Gastrocnemius medialis (tissue), 4 donors: ENCODE data around the gene PLCH1. TPM values are rescaled to one million over a fixed set of nuclear protein-coding genes. Genes with fewer than 3 reads are reported as not detected.
"Not testable (repeated sequence)": the region's sequence is repeated elsewhere in the genome, so short reads cannot be mapped to it uniquely, and the experiment has no call there.

ENCODE experiments used
- ATAC-seq, 2 donors: fragments of 150-250 bp; one replicate each; pipeline ENCODE4 v1.9.1; 2016
- DNase-seq, 2 donors: peaks; one replicate each; pipeline ENCODE4 v3.0.0-alpha.2; 2019
- H3K27ac ChIP-seq, 4 donors: fragments of 200-600 bp; sonication (generic); 1 replicate in 1 of 4; 2 replicates in 3 of 4; pipeline ENCODE4 v1.5.1; 2016 to 2018; ENCODE audit warnings: mild to moderate bottlenecking in 2 of 4, moderate library complexity in 1 of 4
- H3K27me3 ChIP-seq, 3 donors: fragments of 200-600 bp; sonication (generic) in 2 of 3; 1 replicate in 1 of 3; 2 replicates in 2 of 3; pipeline versions ENCODE4 v1.5.1 to v1.6.0; 2016 to 2019; ENCODE audit warnings: mild to moderate bottlenecking in 1 of 3, moderate library complexity in 1 of 3
- H3K36me3 ChIP-seq, 2 donors: fragments of 200-600 bp; sonication (generic) in 1 of 2; one replicate each; pipeline ENCODE4 v1.5.1; 2017 to 2018
- H3K4me1 ChIP-seq, 2 donors: fragments of 200-600 bp; sonication (generic) in 1 of 2; one replicate each; pipeline ENCODE4 v1.5.1; 2016 to 2017; ENCODE audit warnings: mild to moderate bottlenecking in 2 of 2
- H3K4me3 ChIP-seq, 4 donors: fragments of 200-600 bp; sonication (generic) in 3 of 4; 1 replicate in 1 of 4; 2 replicates in 3 of 4; pipeline ENCODE4 v1.5.1; 2016 to 2019; ENCODE audit warnings: mild to moderate bottlenecking in 2 of 4
- H3K9me3 ChIP-seq, 3 donors: fragments of 200-600 bp; sonication (generic) in 2 of 3; 1 replicate in 1 of 3; 2 replicates in 2 of 3; pipeline ENCODE4 v1.5.1; 2016 to 2019
- POLR2A ChIP-seq, 2 donors: fragments of 450-650 bp; IDR thresholded peaks; one replicate each; pipeline ENCODE4 v1.6.1; 2017; ENCODE audit warnings: antibody characterized with exemption in 2 of 2, mild to moderate bottlenecking in 2 of 2, moderate library complexity in 2 of 2
- in situ Hi-C, 4 donors: fragments of 200-750 bp; cut with MboI; loops; one replicate each; pipeline versions ENCODE4 v1.15.0 to v1.8.0; 2017; ENCODE audit warnings: low sequenced_read_pairs in 4 of 4
- intact Hi-C: fragments of 100-400 bp; cut with DNase I; formaldehyde crosslinking; loops from one replicate; pipeline ENCODE4 v1.15.1; 2023; ENCODE audit warnings: low total_unique reads
- total RNA-seq, 4 donors: library from RNA; depleted of rRNA; stranded (reverse); fragments of >200 nt; gene quantifications; one replicate each; pipeline versions ENCODE4 v1.1.0 to v1.2.3, GENCODE V29; 2016
- TF ChIP-seq, protein P1 (sequence below), 5 experiments: fragments of 450-650 bp in 3 of 5; fragments of 200-600 bp in 2 of 5; sonication (generic) in 2 of 5; IDR thresholded peaks in 4 of 5; conservative IDR thresholded peaks in 1 of 5; 1 replicate in 4 of 5; 2 replicates in 1 of 5; pipeline ENCODE4 v1.5.1; 2016 to 2019; ENCODE audit warnings: antibody characterized with exemption in 5 of 5, mild to moderate bottlenecking in 3 of 5, moderate library complexity in 3 of 5

The PLCH1 gene
- total RNA-seq, 4 donors from 2014 or later = 0.07 to 0.33 (median 0.10) TPM; not detected in 1

DNA sequence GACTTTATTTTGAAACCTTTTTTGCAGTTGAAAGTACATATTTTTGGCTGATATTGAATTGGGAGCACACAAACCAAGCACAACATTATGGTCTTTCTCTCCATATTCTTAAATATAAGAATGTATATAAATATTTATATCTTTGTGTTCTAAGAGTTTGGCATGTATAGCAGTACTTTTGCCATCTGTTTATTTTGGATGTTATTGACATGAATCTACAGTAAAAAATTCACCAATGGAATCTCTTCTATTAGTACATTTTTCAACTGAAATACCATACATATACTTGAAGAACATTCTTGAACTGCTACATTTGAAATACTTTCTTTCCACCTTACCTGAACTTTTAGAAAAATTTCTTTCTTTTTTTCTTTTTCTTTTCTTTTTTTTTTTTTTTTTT is 342.2 kb downstream of the PLCH1 start:
- Histone ChIP-seq H3K27me3 (no peaks in the 10 kb centered on the region), H3K9me3 (no peaks in the 10 kb centered on the region), H3K36me3 (no peaks in the 10 kb centered on the region), H3K4me3 (no peak overlapping the region), H3K27ac (no peak overlapping the region), H3K4me1 (no peaks in the 10 kb centered on the region)
- DNase-seq (no peak), ATAC-seq (no peak)
- in situ Hi-C loops = no loop called here
- intact Hi-C loops = no loop called here
- TF ChIP-seq, protein P1, sequence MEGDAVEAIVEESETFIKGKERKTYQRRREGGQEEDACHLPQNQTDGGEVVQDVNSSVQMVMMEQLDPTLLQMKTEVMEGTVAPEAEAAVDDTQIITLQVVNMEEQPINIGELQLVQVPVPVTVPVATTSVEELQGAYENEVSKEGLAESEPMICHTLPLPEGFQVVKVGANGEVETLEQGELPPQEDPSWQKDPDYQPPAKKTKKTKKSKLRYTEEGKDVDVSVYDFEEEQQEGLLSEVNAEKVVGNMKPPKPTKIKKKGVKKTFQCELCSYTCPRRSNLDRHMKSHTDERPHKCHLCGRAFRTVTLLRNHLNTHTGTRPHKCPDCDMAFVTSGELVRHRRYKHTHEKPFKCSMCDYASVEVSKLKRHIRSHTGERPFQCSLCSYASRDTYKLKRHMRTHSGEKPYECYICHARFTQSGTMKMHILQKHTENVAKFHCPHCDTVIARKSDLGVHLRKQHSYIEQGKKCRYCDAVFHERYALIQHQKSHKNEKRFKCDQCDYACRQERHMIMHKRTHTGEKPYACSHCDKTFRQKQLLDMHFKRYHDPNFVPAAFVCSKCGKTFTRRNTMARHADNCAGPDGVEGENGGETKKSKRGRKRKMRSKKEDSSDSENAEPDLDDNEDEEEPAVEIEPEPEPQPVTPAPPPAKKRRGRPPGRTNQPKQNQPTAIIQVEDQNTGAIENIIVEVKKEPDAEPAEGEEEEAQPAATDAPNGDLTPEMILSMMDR (IDR thresholded peaks at IDR 0.05 in 4 of 5, conservative IDR thresholded peaks at IDR 0.05 in 1 of 5) = no peak
- no peak for TF ChIP-seq POLR2A (IDR thresholded peaks at IDR 0.05)

DNA sequence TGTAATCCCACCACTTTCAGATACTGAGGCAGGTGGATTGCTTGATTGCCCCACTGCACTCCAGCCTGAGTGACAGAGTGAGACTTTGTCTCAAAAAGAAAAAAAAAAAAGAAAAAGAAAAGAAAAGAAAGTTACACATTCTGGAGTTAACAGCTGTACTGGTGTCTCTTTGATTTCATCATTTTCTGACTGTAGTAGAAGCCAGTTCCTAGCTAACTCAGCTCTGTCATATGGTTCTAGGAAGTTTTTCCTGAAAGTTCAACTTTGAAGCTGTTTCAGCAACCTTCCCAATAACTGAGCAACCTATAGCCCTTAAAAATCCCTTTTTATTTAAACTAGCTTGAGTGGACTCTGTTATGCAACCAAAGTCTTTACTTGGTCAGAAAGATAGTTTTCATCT is 346.8 kb downstream of the PLCH1 start:
- Histone ChIP-seq H3K27ac (no peak overlapping the region), H3K9me3 (no peaks in the 10 kb centered on the region), H3K36me3 (no peaks in the 10 kb centered on the region), H3K4me3 (no peak overlapping the region), H3K27me3 (no peaks in the 10 kb centered on the region), H3K4me1 (no peaks in the 10 kb centered on the region)
- no peak for ATAC-seq
- TF ChIP-seq, protein P1 (IDR thresholded peaks at IDR 0.05 in 4 of 5, conservative IDR thresholded peaks at IDR 0.05 in 1 of 5) = no peak
- TF ChIP-seq POLR2A (IDR thresholded peaks at IDR 0.05) = no peak
- intact Hi-C loops (no loop called here), in situ Hi-C loops (no loop called here)
- no peak for DNase-seq

GRCh38 chr3:155394896-155395295 is 350.0 kb downstream of the PLCH1 start:
- H3K9me3 ChIP-seq, in situ Hi-C loops, H3K36me3 ChIP-seq, intact Hi-C loops, DNase-seq, H3K4me3 ChIP-seq, H3K27me3 ChIP-seq, H3K4me1 ChIP-seq, ATAC-seq, H3K27ac ChIP-seq: not testable (repeated sequence)

DNA sequence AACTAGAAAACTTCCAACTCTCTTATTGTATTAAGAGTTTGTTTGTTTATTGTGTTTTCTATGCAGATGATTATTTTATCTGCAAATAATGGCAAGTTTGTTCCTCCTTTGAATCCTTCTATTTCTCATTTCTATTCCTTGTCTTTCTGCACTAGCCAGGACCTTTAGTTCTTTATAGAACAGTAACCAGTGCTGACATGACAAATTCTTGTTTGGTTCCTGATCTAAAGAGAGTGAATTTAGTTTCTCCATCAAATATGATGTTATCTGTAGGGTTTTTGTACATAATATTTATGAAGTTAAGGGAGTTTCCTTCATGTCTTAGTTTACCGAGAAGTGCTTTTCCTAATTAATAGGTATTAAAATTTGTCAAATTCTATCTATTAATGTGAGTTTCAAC is 350.6 kb downstream of the PLCH1 start:
- Histone ChIP-seq H3K4me3 (no peak overlapping the region), H3K27me3 (no peaks in the 10 kb centered on the region), H3K9me3 (no peaks in the 10 kb centered on the region), H3K4me1 (peaks cover 0 to 6% of the 10 kb centered on the region in 2 donors), H3K36me3 (no peaks in the 10 kb centered on the region), H3K27ac (no peak overlapping the region)
- no peak for ATAC-seq
- DNase-seq = no peak
- TF ChIP-seq POLR2A (IDR thresholded peaks at IDR 0.05) = no peak
- TF ChIP-seq, protein P1 (IDR thresholded peaks at IDR 0.05 in 4 of 5, conservative IDR thresholded peaks at IDR 0.05 in 1 of 5) = no peak
- intact Hi-C loops (no loop called here), in situ Hi-C loops (no loop called here)

- TF ChIP-seq, protein P1 (IDR thresholded peaks at IDR 0.05 in 4 of 5, conservative IDR thresholded peaks at IDR 0.05 in 1 of 5) = no peak
- no peak for TF ChIP-seq POLR2A (IDR thresholded peaks at IDR 0.05)
- DNase-seq = no peak
- in situ Hi-C loops (no loop called here), intact Hi-C loops (no loop called here)
- H3K9me3 ChIP-seq = no peaks in the 10 kb centered on the region
- no peak overlapping the region for H3K4me3 ChIP-seq
- H3K27ac ChIP-seq = no peak overlapping the region
- no peaks in the 10 kb centered on the region for H3K27me3 ChIP-seq
- no peak for ATAC-seq
- H3K36me3 ChIP-seq = no peaks in the 10 kb centered on the region
- peaks cover 0 to 6% of the 10 kb centered on the region in 2 donors for H3K4me1 ChIP-seq
These were observed 351.6 kb downstream of the PLCH1 start for GRCh38 chr3:155393316-155393715.
